GM13976 (cell line): ENCODE data around the gene FGFR3.

Source experiments
- DNase-seq: peaks from one replicate; pipeline ENCODE4 v3.0.0; 2012; ENCODE audit warnings: low spot score
- in situ Hi-C: fragments of 300-500 bp; cut with MboI; formaldehyde crosslinking; loops from one replicate; pipeline ENCODE4 v1.12.0; 2022; ENCODE audit warnings: low sequenced_read_pairs, mixed read lengths, inconsistent platforms; ENCODE audit not compliant: unreplicated experiment
- TF ChIP-seq, protein P1 (sequence below): IDR thresholded peaks from 2 replicates; pipeline ENCODE4 v1.5.1; 2012; ENCODE audit warnings: borderline replicate concordance, mild to moderate bottlenecking; ENCODE audit not compliant: insufficient read depth; ENCODE audit errors: extremely low read depth, missing control alignments, control extremely low read depth

Gene FGFR3

DNA sequence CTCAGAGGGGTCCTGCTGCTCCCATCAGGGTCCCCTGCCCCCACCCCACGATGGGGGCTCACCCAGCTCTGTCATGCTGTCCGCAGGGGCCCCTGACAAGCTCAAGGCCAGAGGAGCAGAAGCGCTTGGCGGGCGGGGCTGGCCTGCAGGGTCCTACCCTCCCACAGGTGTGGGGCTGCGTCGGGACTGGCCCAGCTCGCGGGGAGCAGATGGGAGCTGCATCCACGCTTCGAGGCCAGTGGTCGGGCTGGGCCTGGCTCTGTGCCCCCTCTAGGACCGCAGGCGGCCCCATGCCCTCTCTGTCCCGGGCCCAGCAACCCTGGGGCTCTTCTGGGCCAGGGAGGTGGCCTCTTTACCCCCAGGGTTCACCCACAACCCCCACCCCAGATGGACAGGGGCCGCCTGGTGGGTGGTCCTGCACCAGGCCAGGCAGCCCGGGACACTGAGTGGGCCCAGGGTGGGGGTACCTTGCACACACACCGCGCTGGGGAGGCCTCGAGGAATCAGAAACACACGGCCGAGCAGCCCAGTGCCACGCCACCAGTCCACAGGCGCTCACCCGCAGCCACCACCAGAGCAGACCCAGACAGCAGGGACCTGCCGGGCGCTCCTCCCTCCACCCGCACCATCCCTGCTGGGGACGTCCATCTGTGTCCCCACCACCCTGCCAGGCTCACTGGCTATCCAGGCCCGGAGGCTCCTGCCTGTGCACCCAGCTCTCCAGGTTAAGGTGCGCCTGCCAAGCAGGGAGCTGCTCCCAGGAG is 41.8 kb upstream of the FGFR3 start:
- TF ChIP-seq, protein P1, sequence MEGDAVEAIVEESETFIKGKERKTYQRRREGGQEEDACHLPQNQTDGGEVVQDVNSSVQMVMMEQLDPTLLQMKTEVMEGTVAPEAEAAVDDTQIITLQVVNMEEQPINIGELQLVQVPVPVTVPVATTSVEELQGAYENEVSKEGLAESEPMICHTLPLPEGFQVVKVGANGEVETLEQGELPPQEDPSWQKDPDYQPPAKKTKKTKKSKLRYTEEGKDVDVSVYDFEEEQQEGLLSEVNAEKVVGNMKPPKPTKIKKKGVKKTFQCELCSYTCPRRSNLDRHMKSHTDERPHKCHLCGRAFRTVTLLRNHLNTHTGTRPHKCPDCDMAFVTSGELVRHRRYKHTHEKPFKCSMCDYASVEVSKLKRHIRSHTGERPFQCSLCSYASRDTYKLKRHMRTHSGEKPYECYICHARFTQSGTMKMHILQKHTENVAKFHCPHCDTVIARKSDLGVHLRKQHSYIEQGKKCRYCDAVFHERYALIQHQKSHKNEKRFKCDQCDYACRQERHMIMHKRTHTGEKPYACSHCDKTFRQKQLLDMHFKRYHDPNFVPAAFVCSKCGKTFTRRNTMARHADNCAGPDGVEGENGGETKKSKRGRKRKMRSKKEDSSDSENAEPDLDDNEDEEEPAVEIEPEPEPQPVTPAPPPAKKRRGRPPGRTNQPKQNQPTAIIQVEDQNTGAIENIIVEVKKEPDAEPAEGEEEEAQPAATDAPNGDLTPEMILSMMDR = no peak
- no peak for DNase-seq
- in situ Hi-C loops = no loop called here

DNA sequence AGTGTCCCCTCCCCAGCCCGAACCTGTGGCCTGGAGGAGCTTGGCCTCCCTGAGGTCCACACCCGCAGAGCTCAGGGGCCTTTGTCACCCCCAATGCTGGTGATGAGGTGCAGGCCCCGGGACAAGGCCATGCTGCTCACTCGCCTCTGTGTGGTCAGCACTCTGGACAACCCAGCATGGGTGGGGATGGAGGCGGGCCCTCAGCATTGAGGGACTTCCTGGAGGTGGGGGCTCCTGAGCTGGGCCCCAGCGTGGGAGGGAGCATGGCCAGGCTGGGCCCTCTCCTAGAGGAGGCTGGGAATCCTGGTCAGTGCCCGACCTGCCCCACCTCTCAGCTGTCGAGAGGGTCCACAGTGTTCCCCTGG is 41.2 kb upstream of the FGFR3 start:
- in situ Hi-C loops = no loop called here
- TF ChIP-seq, protein P1 = no peak
- DNase-seq = no peak

DNA sequence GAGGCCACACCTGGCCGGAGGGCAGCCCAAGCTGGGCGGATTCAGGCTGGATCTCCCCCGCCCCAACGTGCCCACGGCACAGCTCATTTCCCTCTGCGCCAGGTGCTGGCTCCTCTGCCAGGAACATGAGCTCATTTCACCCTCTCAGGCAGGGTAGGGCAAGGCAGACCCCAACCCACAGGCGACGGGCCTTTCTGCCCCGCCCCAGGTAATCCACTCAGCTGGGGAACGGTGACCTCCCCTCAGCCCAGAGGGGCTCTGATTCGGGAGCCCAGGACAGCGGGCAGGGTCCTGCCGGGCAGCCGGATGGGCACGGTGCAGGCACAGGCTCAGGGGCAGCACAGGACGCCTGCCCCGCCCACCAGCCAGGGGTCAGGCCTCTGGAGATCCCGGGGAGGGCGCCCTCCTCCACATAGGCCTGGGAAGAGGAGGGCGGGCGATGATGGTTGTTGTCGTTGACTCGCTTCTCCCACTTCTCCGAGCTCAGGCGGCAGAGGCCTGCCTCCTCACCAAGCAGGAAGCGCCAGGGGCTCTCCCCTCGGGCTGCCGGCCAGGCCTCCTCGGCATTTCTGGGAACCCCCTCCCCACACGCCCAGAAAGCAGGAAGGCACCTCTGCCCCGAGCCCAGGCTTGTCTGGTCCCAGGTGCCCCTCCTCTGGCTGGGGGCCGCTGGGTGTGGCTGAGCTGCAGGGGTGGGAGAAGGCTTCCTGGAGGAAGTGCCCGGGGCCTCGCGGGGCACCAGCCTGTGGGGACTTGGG is 40.6 kb upstream of the FGFR3 start:
- TF ChIP-seq, protein P1 = no peak
- no peak for DNase-seq
- in situ Hi-C loops = no loop called here

DNA sequence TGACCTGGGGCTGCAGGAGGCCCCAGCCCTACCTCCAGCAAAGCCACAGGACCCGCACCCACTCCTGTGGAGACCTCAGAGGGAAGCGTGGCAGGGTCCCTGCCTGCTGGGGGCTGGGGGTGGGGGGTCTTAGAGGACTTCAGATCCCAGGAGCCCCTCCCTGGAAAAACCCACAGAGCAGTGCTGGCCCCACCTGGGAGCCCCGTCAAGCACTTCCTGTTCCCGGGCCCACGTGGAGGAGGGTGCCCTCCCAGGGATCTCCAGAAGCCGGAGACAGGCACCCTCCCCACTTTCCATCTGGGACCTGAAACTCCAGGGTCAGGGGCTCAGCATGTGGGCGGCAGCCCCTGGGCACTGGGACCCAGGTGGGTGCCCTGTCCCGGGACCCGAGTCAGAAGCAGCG is 39.8 kb upstream of the FGFR3 start:
- TF ChIP-seq, protein P1 = no peak
- in situ Hi-C loops = no loop called here
- DNase-seq = no peak

DNA sequence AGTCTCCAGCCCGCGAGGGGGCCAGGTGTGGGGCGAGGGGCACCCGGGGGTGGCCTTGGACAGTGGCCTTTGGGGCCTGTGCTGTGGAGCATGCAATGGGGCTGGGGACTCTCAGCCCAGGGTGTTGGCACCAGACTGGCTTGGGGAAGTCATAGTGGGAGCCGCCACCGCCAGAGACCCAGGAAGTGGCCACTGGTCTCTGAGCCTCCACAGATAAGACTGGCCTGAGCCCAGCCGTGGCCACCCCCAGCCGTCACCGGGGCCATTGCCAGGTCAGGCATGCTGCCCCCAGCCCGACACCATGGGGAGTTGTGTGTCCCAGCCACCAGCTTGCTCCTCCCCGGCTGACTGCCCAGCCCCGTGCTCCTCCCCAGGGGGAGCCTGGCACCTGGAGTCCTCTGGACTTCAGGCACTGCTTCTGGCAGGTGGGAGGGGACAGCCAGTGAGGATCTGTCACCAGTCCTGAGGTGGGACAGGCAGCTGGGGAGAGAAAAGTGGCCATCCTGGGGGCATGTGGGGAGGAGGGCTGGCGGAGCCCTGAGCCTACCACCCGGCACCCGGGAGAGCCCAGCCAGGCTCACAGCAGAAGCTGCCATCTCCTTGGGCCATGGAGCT is 39.3 kb upstream of the FGFR3 start:
- in situ Hi-C loops = no loop called here
- TF ChIP-seq, protein P1 = no peak
- no peak for DNase-seq

DNA sequence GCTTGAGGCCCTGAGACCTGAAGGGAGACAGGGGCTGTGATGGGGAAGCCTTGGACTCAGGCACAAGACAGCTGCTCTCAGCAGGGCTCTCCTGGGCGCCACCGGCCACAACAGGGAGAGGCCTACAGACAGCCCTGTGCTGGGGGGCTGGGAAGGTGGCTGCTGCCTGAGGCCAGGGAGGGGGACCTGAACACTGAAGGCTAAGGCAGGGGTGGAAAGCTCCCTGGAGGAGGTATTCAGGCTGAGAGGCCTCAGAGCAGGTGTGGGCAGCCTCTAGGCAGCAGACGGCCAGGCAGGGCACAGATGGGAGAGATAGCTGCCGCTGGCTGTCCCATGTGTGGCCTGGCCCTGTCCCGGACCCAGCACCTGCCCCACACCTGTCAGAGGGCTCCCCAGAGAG is 38.8 kb upstream of the FGFR3 start:
- DNase-seq = no peak
- in situ Hi-C loops = no loop called here
- TF ChIP-seq, protein P1 = no peak
